ENCODE measurements around the gene NOL4L.
A peak's percentile ranks its signal among the peaks of the same experiment; 100 is the strongest.
"Not testable (repeated sequence)": the region's sequence is repeated elsewhere in the genome, so short reads cannot be mapped to it uniquely, and the experiment has no call there.

The NOL4L gene

GRCh38 chr20:32592616-32593015 lies 7.5 kb upstream of the NOL4L start:
- ATAC-seq; H3K9me3 Mint-ChIP-seq; DNase-seq (ENCODE audit: low spot score in 2 of 2); H3K36me3 Mint-ChIP-seq; H3K4me3 Mint-ChIP-seq; H3K27ac Mint-ChIP-seq: not testable (repeated sequence)
- peaks cover 28% of the 10 kb centered on the region for H3K4me1 Mint-ChIP-seq

- Mint-ChIP-seq H3K4me3 (no peak overlapping the region), H3K27ac (no peak overlapping the region), H3K4me1 (peaks cover 33% of the 10 kb centered on the region), H3K9me3 (no peaks in the 10 kb centered on the region), H3K36me3 (no peaks in the 10 kb centered on the region)
- no peak for ATAC-seq
- no peak for DNase-seq (ENCODE audit: low spot score in 2 of 2)
Observed at GRCh38 chr20:32592022-32592421, 6.9 kb upstream of the NOL4L start.

DNA sequence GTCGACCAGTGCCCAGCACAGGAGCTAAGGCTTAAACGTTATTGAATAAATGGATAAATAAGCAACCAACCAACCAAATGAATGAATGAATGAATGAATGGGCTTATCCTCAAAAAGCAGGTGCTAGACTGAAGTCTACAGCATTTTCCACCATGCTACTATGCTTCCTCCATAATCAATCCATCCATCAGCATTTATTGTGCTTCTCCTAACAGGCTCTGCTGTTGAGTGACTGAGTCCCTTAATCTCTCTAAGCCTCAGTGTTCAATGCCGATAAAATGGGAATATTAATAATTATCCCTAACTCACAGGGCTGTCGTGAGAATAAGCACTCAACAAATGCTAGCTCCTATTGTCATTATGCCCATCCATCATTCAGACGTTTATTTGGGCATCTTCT lies 4.6 kb upstream of the NOL4L start:
- no peaks in the 10 kb centered on the region for H3K9me3 Mint-ChIP-seq
- ATAC-seq (no peak), DNase-seq (ENCODE audit: low spot score in 2 of 2) (no peak)
- peaks cover 9% of the 10 kb centered on the region for H3K36me3 Mint-ChIP-seq
- H3K4me1 Mint-ChIP-seq: peaks cover 44% of the 10 kb centered on the region
- peak overlapping the region; percentile 58 for H3K27ac Mint-ChIP-seq
- no peak overlapping the region for H3K4me3 Mint-ChIP-seq

GRCh38 chr20:32589256-32589655 lies 4.1 kb upstream of the NOL4L start:
- Mint-ChIP-seq H3K27ac (peak overlapping the region; percentile 58), H3K4me3 (no peak overlapping the region), H3K9me3 (no peaks in the 10 kb centered on the region), H3K4me1 (peaks cover 44% of the 10 kb centered on the region), H3K36me3 (peaks cover 9% of the 10 kb centered on the region)
- ATAC-seq: peak; percentile 47
- no peak for DNase-seq (ENCODE audit: low spot score in 2 of 2)

- peak overlapping the region; percentile 55 for H3K27ac Mint-ChIP-seq
- H3K4me3 Mint-ChIP-seq: no peak overlapping the region
- no peak for ATAC-seq
- DNase-seq (ENCODE audit: low spot score in 2 of 2): no peak
- no peaks in the 10 kb centered on the region for H3K9me3 Mint-ChIP-seq
- H3K4me1 Mint-ChIP-seq: peaks cover 35% of the 10 kb centered on the region
- peaks cover 9% of the 10 kb centered on the region for H3K36me3 Mint-ChIP-seq
Observed at GRCh38 chr20:32588040-32588439, 2.9 kb upstream of the NOL4L start.

GRCh38 chr20:32586291-32586690 lies 1.2 kb upstream of the NOL4L start:
- peak overlapping the region; percentile 95 for H3K27ac Mint-ChIP-seq
- H3K4me3 Mint-ChIP-seq: peak overlapping the region; percentile 96
- peaks cover 19% of the 10 kb centered on the region for H3K36me3 Mint-ChIP-seq
- H3K9me3 Mint-ChIP-seq: no peaks in the 10 kb centered on the region
- peaks cover 45% of the 10 kb centered on the region for H3K4me1 Mint-ChIP-seq
- DNase-seq (ENCODE audit: low spot score in 2 of 2) (no peak), ATAC-seq (no peak)

- peak overlapping the region; percentile 96 for H3K4me3 Mint-ChIP-seq
- ATAC-seq: peak; percentile 1
- peaks cover 19% of the 10 kb centered on the region for H3K36me3 Mint-ChIP-seq
- peaks cover 51% of the 10 kb centered on the region for H3K4me1 Mint-ChIP-seq
- DNase-seq (ENCODE audit: low spot score in 2 of 2): peak in 1 of 2 donors; percentile 66
- H3K27ac Mint-ChIP-seq: peak overlapping the region; percentile 95
- no peaks in the 10 kb centered on the region for H3K9me3 Mint-ChIP-seq
Observed at GRCh38 chr20:32585586-32586127, 524 bp upstream of the NOL4L start.

GRCh38 chr20:32583581-32584070 lies 1.5 kb downstream of the NOL4L start:
- ATAC-seq: peak; percentile 11
- Mint-ChIP-seq H3K4me3 (peak overlapping the region; percentile 96), H3K27ac (no peak overlapping the region), H3K9me3 (no peaks in the 10 kb centered on the region), H3K36me3 (peaks cover 19% of the 10 kb centered on the region), H3K4me1 (peaks cover 54% of the 10 kb centered on the region)
- DNase-seq (ENCODE audit: low spot score in 2 of 2): no peak

GRCh38 chr20:32582659-32583580 lies 2.2 kb downstream of the NOL4L start:
- Mint-ChIP-seq H3K36me3 (peaks cover 19% of the 10 kb centered on the region), H3K9me3 (no peaks in the 10 kb centered on the region), H3K27ac (peak overlapping the region; percentile 91), H3K4me1 (peaks cover 60% of the 10 kb centered on the region), H3K4me3 (peak overlapping the region; percentile 64)
- ATAC-seq (no peak), DNase-seq (ENCODE audit: low spot score in 2 of 2) (no peak)

DNA sequence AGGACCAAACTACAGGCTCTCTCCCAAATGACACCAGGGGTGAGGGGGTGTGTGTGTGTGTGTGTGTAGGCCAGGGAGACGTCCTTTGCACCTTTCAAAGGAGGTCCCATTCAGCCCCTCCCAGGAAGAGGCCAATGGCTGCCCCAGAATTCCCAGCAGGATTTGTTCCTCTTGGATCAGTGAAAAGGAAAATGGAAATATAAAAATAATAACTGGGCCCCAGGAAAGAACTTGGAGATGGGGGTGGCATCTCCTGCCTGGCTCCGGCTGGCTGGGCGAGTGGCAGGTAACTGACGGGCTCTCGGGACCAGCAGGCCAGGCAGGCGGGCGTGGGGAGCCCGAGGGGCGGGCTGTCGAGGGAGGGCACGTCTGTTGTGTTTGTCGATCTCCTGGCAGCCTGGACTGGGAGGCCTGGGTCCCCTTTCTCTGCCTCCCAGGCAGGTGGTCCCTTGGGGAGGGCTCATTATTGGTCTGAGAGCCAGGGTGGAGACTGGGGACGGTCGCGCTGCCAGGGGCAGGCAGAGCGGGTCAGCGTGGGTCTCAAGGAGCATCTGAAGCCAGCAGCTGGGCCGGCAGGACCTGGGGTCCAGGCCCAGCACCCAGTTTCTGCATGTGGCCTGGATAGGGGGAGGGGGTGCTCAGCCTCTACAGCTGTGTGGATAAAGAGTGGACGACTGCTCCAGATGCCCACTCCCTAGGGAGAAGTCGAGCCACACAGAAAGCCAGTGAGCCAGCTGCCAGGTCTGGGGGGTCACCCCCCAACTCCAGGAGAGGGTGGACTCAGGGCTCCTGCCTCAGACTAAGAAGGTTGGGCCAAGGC lies 3.1 kb downstream of the NOL4L start:
- DNase-seq (ENCODE audit: low spot score in 2 of 2) (no peak), ATAC-seq (no peak)
- Mint-ChIP-seq H3K27ac (peak overlapping the region; percentile 91), H3K36me3 (peaks cover 19% of the 10 kb centered on the region), H3K9me3 (no peaks in the 10 kb centered on the region), H3K4me3 (peak overlapping the region; percentile 64), H3K4me1 (peaks cover 56% of the 10 kb centered on the region)

GRCh38 chr20:32580970-32581838 lies 3.9 kb downstream of the NOL4L start:
- H3K4me3 Mint-ChIP-seq: peak overlapping the region; percentile 64
- H3K36me3 Mint-ChIP-seq: peaks cover 19% of the 10 kb centered on the region
- H3K27ac Mint-ChIP-seq: peak overlapping the region; percentile 91

GRCh38 chr20:32580219-32580969 lies 4.7 kb downstream of the NOL4L start:
- Mint-ChIP-seq H3K27ac (peak overlapping the region; percentile 91), H3K4me1 (peaks cover 39% of the 10 kb centered on the region), H3K36me3 (peaks cover 11% of the 10 kb centered on the region), H3K4me3 (no peak overlapping the region), H3K9me3 (no peaks in the 10 kb centered on the region)
- DNase-seq (ENCODE audit: low spot score in 2 of 2) (no peak), ATAC-seq (no peak)

More at GRCh38 chr20:32580970-32581838, 3.9 kb downstream of the NOL4L start:
- peaks cover 47% of the 10 kb centered on the region for H3K4me1 Mint-ChIP-seq
- DNase-seq (ENCODE audit: low spot score in 2 of 2): no peak
- peak; percentile 24 for ATAC-seq
- no peaks in the 10 kb centered on the region for H3K9me3 Mint-ChIP-seq

- peak overlapping the region; percentile 29 for H3K27ac Mint-ChIP-seq
- no peak overlapping the region for H3K4me3 Mint-ChIP-seq
- H3K9me3 Mint-ChIP-seq: no peaks in the 10 kb centered on the region
- no peak for DNase-seq (ENCODE audit: low spot score in 2 of 2)
- H3K4me1 Mint-ChIP-seq: peaks cover 39% of the 10 kb centered on the region
- peaks cover 10% of the 10 kb centered on the region for H3K36me3 Mint-ChIP-seq
- ATAC-seq: no peak
Observed at GRCh38 chr20:32578840-32579390, 6.2 kb downstream of the NOL4L start.
